Testis (tissue), 2 donors: ENCODE results near the gene FHIT.

Experiments used
- POLR2A ChIP-seq: fragments of 450-650 bp; IDR thresholded peaks from one replicate; pipeline ENCODE4 v1.6.1; 2017; ENCODE audit warnings: antibody characterized with exemption, mild to moderate bottlenecking, moderate library complexity
- TF ChIP-seq, protein P1 (sequence below), 3 experiments: fragments of 450-650 bp in 2 of 3; fragments of 200-600 bp in 1 of 3; sonication (generic) in 1 of 3; IDR thresholded peaks; one replicate each; pipeline ENCODE4 v1.5.1; 2016 to 2019; ENCODE audit warnings: antibody characterized with exemption in 3 of 3, mild to moderate bottlenecking in 2 of 3, moderate library complexity in 1 of 3

DNA sequence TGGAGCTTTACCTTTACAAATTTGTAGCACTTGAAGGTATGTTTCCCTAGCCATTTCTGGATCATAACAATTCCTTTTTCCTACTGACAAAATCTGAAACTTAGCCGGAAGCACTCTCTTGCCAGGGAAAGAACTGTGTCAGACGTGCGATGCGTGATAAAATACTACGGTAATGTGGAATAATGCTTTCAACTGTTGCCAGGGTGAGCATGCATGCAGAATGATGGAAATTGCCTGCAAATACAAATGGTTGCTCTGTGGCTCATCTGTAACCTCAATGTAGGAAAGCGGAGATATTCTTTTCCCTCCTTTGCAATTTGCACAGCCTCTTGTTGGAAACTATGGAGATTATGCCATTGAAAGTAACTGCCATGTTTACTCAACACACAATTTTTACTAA is 1464.9 kb downstream of the FHIT start:
- TF ChIP-seq, protein P1, sequence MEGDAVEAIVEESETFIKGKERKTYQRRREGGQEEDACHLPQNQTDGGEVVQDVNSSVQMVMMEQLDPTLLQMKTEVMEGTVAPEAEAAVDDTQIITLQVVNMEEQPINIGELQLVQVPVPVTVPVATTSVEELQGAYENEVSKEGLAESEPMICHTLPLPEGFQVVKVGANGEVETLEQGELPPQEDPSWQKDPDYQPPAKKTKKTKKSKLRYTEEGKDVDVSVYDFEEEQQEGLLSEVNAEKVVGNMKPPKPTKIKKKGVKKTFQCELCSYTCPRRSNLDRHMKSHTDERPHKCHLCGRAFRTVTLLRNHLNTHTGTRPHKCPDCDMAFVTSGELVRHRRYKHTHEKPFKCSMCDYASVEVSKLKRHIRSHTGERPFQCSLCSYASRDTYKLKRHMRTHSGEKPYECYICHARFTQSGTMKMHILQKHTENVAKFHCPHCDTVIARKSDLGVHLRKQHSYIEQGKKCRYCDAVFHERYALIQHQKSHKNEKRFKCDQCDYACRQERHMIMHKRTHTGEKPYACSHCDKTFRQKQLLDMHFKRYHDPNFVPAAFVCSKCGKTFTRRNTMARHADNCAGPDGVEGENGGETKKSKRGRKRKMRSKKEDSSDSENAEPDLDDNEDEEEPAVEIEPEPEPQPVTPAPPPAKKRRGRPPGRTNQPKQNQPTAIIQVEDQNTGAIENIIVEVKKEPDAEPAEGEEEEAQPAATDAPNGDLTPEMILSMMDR (IDR thresholded peaks at IDR 0.05): no peak
- no peak for TF ChIP-seq POLR2A
